Endodermal cell (in vitro differentiated cells): ENCODE data around the gene C3orf20. TPM values are rescaled to one million over a fixed set of nuclear protein-coding genes. Genes with fewer than 3 reads are reported as not detected.

Experiments used
- DNase-seq: peaks from one replicate; pipeline ENCODE4 v3.0.0-alpha.2; 2017
- H3K27ac ChIP-seq: 2 replicates; pipeline ENCODE4 v1.5.1; 2013; ENCODE audit warnings: mild to moderate bottlenecking, low read depth, low read length, moderate library complexity
- H3K27me3 ChIP-seq: 2 replicates; pipeline ENCODE4 v1.6.1; 2013; ENCODE audit warnings: mild to moderate bottlenecking, low read length, moderate library complexity; ENCODE audit not compliant: insufficient read depth, control insufficient read depth, poor library complexity, severe bottlenecking
- H3K36me3 ChIP-seq: 2 replicates; pipeline ENCODE4 v1.7.0; 2013; ENCODE audit warnings: mild to moderate bottlenecking, low read length, moderate library complexity; ENCODE audit not compliant: control insufficient read depth, insufficient read depth
- H3K4me1 ChIP-seq: one replicate; pipeline ENCODE4 v1.7.0; 2013; ENCODE audit warnings: low read length; ENCODE audit not compliant: control insufficient read depth, insufficient read depth
- H3K4me3 ChIP-seq: 2 replicates; pipeline ENCODE4 v1.5.1; 2013; ENCODE audit warnings: mild to moderate bottlenecking, low read length, moderate library complexity
- H3K9ac ChIP-seq: 2 replicates; pipeline ENCODE4 v1.6.1; 2013; ENCODE audit warnings: mild to moderate bottlenecking, low read length, moderate library complexity; ENCODE audit not compliant: poor library complexity, severe bottlenecking; ENCODE audit errors: extremely low read depth
- H3K9me3 ChIP-seq: 2 replicates; pipeline ENCODE4 v1.6.1; 2013; ENCODE audit warnings: mild to moderate bottlenecking, low read length, moderate library complexity; ENCODE audit not compliant: control insufficient read depth
- H3K27ac Mint-ChIP-seq: 2 replicates; pipeline ENCODE4 v1.8.0; 2020; ENCODE audit warnings: mixed read lengths
- H3K27me3 Mint-ChIP-seq: 2 replicates; pipeline ENCODE4 v1.8.0; 2021; ENCODE audit warnings: mild to moderate bottlenecking, mixed read lengths; ENCODE audit not compliant: insufficient read depth
- H3K36me3 Mint-ChIP-seq: 2 replicates; pipeline ENCODE4 v1.8.0; 2020; ENCODE audit warnings: low read depth, mixed read lengths
- H3K4me1 Mint-ChIP-seq: 2 replicates; pipeline ENCODE4 v1.8.0; 2020; ENCODE audit warnings: mixed read lengths
- H3K4me3 Mint-ChIP-seq: 2 replicates; pipeline ENCODE4 v1.8.0; 2020; ENCODE audit warnings: mild to moderate bottlenecking, moderate library complexity, mixed read lengths
- H3K9me3 Mint-ChIP-seq: 2 replicates; pipeline ENCODE4 v1.8.0; 2020; ENCODE audit warnings: mild to moderate bottlenecking, mixed read lengths
- WGBS, 2 experiments: methylation state at CpG; one replicate each; pipeline versions ENCODE4 v1.1.5 to v1.1.7; 2013; ENCODE audit warnings: missing lambda C conversion rate in 2 of 2, mixed read lengths in 1 of 2; ENCODE audit not compliant: insufficient coverage in 1 of 2, insufficient read length in 1 of 2; 5-methylcytosine and 5-hydroxymethylcytosine counted together
- total RNA-seq, 2 donors: library from RNA; stranded (reverse); fragmentation: NEBNext Ultra II Directional in 1 of 2; extraction: Animal tissue kit (Norgen Biotek cat#: 25700) in 1 of 2; gene quantifications; 2 replicates in 1 of 2; 3 replicates in 1 of 2; pipeline ENCODE4 v1.2.1, GENCODE V29; 2021
- TF ChIP-seq, protein P1 (sequence below): fragments of 200-600 bp; sonication (generic); conservative IDR thresholded peaks from 2 replicates; pipeline ENCODE4 v1.5.0; 2021; ENCODE audit warnings: antibody characterized with exemption, mild to moderate bottlenecking

Gene C3orf20
- total RNA-seq, 2 donors from 2014 or later: not detected

GRCh38 chr3:14633819-14634424 is 41.0 kb upstream of the C3orf20 start:
- Mint-ChIP-seq H3K4me3 (no peak overlapping the region), H3K27ac (no peak overlapping the region), H3K27me3 (peaks cover 41% of the 10 kb centered on the region), H3K36me3 (no peaks in the 10 kb centered on the region), H3K4me1 (peaks cover 3% of the 10 kb centered on the region), H3K9me3 (no peaks in the 10 kb centered on the region)
- no peak overlapping the region for H3K4me3 ChIP-seq
- no peak overlapping the region for H3K9ac ChIP-seq
- peak; percentile 75 for DNase-seq
- TF ChIP-seq, protein P1, sequence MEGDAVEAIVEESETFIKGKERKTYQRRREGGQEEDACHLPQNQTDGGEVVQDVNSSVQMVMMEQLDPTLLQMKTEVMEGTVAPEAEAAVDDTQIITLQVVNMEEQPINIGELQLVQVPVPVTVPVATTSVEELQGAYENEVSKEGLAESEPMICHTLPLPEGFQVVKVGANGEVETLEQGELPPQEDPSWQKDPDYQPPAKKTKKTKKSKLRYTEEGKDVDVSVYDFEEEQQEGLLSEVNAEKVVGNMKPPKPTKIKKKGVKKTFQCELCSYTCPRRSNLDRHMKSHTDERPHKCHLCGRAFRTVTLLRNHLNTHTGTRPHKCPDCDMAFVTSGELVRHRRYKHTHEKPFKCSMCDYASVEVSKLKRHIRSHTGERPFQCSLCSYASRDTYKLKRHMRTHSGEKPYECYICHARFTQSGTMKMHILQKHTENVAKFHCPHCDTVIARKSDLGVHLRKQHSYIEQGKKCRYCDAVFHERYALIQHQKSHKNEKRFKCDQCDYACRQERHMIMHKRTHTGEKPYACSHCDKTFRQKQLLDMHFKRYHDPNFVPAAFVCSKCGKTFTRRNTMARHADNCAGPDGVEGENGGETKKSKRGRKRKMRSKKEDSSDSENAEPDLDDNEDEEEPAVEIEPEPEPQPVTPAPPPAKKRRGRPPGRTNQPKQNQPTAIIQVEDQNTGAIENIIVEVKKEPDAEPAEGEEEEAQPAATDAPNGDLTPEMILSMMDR: peak; percentile 95
- H3K27me3 ChIP-seq: peaks cover 26% of the 10 kb centered on the region
- 36 to 57% methylated on average over 5 to 8 of the region's 8 CpGs for WGBS, 2 experiments
- H3K27ac ChIP-seq: no peak overlapping the region
- peaks cover 3% of the 10 kb centered on the region for H3K9me3 ChIP-seq
- no peaks in the 10 kb centered on the region for H3K36me3 ChIP-seq
- peaks cover 6% of the 10 kb centered on the region for H3K4me1 ChIP-seq

- H3K9me3 ChIP-seq: no peaks in the 10 kb centered on the region
- Mint-ChIP-seq H3K27me3 (peaks cover 50% of the 10 kb centered on the region), H3K4me3 (no peak overlapping the region), H3K9me3 (no peaks in the 10 kb centered on the region), H3K36me3 (no peaks in the 10 kb centered on the region), H3K27ac (no peak overlapping the region), H3K4me1 (peaks cover 3% of the 10 kb centered on the region)
- no peaks in the 10 kb centered on the region for H3K36me3 ChIP-seq
- WGBS, 2 experiments: 90 to 92% methylated on average over 1 to 4 of the region's 4 CpGs
- TF ChIP-seq, protein P1: no peak
- H3K27ac ChIP-seq: no peak overlapping the region
- peaks cover 31% of the 10 kb centered on the region for H3K27me3 ChIP-seq
- no peak overlapping the region for H3K9ac ChIP-seq
- no peak for DNase-seq
- H3K4me3 ChIP-seq: no peak overlapping the region
- H3K4me1 ChIP-seq: peaks cover 6% of the 10 kb centered on the region
Observed at GRCh38 chr3:14634763-14635400, 40.1 kb upstream of the C3orf20 start.

- H3K9ac ChIP-seq: no peak overlapping the region
- H3K4me1 ChIP-seq: peaks cover 6% of the 10 kb centered on the region
- TF ChIP-seq, protein P1: no peak
- H3K27ac ChIP-seq: no peak overlapping the region
- H3K4me1 Mint-ChIP-seq: peaks cover 1% of the 10 kb centered on the region
- H3K27me3 ChIP-seq: peaks cover 36% of the 10 kb centered on the region
- no peaks in the 10 kb centered on the region for H3K36me3 ChIP-seq
- no peaks in the 10 kb centered on the region for H3K9me3 ChIP-seq
- WGBS, 2 experiments: 71 to 80% methylated on average over 3 to 4 of the region's 4 CpGs
- no peak overlapping the region for H3K4me3 ChIP-seq
- no peaks in the 10 kb centered on the region for H3K9me3 Mint-ChIP-seq
- DNase-seq: peak; percentile 19
- H3K27ac Mint-ChIP-seq: no peak overlapping the region
- no peaks in the 10 kb centered on the region for H3K36me3 Mint-ChIP-seq
- no peak overlapping the region for H3K4me3 Mint-ChIP-seq
- peaks cover 60% of the 10 kb centered on the region for H3K27me3 Mint-ChIP-seq
Observed at GRCh38 chr3:14636496-14637087, 38.3 kb upstream of the C3orf20 start.
